ENCODE data around the gene STXBP5.

Gene STXBP5

GRCh38 chr6:147179809-147180208 lies 24.4 kb upstream of the STXBP5 start:
- DNase-seq: no peak

- no peak for DNase-seq
Measured at GRCh38 chr6:147180926-147181325, 23.3 kb upstream of the STXBP5 start.

GRCh38 chr6:147184379-147184778 lies 19.8 kb upstream of the STXBP5 start:
- DNase-seq: no peak

DNA sequence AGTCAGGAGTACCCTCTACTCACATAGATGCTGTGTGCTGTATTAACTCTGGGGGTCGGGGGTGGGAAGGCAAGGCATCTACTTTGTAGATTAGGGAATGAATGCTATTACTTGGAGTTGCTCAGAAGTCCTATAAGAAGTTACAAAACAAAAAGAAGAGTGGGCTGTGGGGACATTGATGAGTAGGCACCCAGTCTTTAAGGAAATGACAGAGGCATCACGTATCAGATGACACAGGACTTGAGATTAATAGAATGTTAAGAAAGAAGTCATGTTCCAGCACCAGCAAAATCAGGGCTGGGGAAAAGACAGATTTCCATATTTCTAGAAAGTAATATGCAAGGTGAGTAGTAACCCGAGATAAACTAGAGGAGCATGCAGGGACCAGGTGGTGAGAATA lies 19.0 kb upstream of the STXBP5 start:
- no peak for DNase-seq

- no peak for DNase-seq
Measured at GRCh38 chr6:147190556-147190955, 13.7 kb upstream of the STXBP5 start.

GRCh38 chr6:147192278-147192911 lies 11.8 kb upstream of the STXBP5 start:
- DNase-seq: no peak

- DNase-seq: no peak
Measured at GRCh38 chr6:147194652-147195411, 9.4 kb upstream of the STXBP5 start.

DNA sequence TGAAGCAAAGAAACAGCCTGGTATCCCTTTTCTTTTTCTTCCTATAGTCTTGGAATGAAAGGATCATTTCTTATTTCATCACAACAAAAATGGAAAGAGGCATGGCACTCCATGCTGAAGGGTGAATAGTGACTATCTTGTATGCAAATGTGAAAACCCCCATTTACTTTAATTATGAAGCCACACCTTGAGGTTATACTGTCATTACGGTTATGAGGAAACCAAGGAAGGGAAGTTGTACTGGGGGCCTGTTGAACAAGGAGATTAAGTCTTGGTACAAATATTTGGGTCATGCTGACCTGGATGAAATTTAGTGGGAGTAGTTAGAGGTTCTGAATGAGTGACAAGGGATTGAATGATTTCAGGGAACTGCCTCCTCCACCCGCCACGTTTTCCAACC lies 8.7 kb upstream of the STXBP5 start:
- DNase-seq: no peak

GRCh38 chr6:147195987-147196386 lies 8.2 kb upstream of the STXBP5 start:
- DNase-seq: no peak

DNA sequence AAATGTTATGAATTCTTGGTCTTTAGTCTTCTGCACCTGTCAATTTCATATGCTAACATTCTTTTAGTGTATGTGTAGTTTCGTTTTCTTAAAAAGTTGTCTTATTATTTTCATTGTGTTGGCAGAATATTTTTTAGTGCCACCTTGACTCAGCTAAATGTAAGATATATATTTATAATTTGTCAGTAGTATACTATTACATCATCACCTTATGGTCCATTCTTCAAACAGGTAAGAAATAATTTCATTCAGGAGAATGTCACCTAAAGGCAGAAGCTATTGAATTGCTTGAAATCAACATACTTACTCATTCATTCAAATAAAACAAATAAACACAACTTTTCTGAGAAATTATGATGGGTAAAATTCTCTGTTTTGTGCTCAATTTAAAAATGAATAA lies 3.5 kb upstream of the STXBP5 start:
- no peak for DNase-seq

DNA sequence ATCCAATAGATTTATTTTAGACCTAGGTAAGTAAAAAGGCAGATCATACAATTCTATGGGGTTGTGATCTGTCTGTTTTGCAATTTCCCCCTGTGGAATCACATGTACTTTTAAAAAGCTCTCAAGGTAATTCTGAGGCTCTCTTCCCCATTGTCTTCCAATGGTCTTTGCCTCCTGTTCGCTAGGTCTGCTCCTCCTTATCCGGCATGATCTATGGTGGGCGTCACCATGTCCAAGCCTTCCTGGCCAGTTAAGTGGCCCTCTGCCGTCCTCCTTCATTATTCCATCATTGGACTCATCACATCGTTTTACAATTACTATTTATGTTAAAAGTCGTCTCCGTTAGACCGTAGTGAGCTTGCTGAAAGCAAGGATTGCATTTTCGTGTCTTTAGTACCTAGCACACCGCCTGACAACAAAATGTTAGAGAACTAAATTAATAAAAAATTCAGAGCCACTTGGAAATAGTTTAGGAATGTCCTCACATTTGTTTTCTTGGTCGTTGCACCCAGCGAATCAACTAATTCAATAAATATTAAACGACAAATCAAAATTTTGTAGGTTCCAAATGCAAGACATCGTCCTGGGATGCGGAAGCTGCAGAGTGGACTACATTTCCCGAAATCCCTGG lies 2.2 kb upstream of the STXBP5 start:
- peak in 1 of 2 donors; percentile 28 for DNase-seq

- peak; percentile 89 to 95 for DNase-seq
Measured at GRCh38 chr6:147202516-147203310, 1.5 kb upstream of the STXBP5 start.

DNA sequence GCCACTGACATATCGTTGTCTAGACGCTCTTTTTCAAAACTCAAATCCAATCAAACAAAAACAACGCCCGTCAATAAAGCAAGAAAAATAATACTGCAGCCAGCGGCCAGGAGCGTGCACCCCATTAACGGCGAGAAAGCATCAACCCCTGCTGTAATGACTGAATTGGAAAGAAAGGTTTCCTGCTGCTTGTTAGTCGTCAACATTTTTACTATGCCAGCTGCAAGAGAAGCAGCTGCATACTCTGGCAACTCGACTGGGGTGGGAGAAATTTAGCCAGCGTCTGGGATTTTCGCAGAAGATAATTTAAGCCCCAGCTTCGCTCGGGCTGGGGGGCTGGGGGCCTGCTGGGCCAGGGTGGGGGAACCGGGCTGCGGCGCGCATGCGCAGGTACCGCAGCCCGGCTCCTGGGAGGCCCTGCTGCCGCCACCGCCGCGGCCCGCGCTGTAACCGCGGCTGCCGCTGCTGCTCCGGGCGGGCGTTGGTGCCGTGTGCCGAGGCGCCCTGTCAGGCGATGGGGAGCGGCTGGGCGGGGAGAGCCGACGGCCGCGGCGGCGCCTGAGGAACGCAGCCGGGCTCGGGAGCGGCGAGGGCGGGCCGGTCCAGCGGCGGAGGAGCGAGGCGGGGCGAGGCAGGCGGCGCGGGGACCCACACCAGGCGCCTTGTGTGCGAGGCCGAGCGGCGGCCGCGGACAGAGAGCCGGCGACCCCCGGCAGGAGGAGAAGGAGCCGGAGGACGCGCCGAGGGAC lies 732 bp upstream of the STXBP5 start:
- DNase-seq: peak; percentile 76 to 78

DNA sequence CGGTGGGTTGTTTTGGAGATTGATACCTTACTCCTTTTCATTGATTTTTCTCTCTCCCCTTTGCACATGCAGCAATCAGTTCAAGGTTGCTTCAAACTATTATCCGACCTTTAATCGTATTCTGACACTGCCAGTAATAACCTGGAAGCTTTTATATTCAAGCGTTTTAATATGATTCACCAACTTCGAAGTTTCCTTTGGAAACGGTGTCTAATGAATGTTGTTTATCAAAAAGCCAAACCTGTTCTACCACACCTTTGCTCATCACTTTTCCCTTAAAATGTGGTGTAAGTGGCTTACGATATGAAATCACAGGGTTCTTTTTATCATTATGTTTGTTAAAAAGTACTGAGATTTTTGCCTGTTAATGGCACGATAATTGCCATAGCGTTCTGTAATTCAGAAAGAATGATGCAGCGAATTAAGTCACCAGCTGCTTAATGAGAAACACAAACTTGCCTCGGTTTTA lies 660 bp downstream of the STXBP5 start:
- DNase-seq: no peak

- no peak for DNase-seq
Measured at GRCh38 chr6:147205690-147206600, 1.7 kb downstream of the STXBP5 start.

- no peak for DNase-seq
Measured at GRCh38 chr6:147207351-147207750, 3.1 kb downstream of the STXBP5 start.

- DNase-seq: no peak
Measured at GRCh38 chr6:147207837-147208754, 3.9 kb downstream of the STXBP5 start.

DNA sequence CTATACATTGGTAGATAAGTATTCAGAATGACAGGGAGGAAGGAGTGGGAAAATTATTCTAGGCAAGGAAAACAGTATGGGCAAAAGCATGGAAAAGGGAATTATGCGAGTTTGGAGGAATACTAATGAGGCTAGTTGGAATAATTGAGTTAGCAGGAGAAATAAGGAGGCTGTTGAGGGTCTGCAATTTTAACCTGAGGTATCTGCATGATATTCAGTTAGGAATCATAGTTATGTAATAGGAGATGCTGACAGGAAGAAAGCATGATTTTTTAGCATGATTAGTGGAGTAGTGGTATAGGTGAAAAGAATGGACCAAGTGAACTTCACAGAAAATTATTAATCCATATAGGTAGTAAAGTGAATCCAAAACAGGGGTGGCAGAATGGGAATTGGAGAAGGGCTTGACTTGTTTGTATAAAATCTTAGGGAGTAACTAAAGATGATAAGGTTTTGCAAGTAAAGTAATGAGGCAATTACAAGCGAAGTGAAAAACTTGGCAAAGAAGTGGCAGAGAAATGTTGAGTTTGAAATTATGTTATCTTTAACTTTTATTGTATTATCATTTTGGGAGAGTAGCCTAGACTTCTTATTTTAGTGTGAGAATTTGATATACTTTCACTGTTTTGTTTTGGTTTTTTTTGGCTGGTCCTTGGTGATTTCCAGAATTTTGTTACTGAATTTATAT lies 5.7 kb downstream of the STXBP5 start:
- no peak for DNase-seq

GRCh38 chr6:147211349-147211748 lies 7.1 kb downstream of the STXBP5 start:
- no peak for DNase-seq

- no peak for DNase-seq
Measured at GRCh38 chr6:147211831-147212230, 7.6 kb downstream of the STXBP5 start.
